H1 (cell line): Measurements from ENCODE around the gene IFNB1. TPM values are rescaled to one million over a fixed set of nuclear protein-coding genes. Genes with fewer than 3 reads are reported as not detected.

Experiments
- CTCF ChIA-PET: fragments of 300-600 bp; sonication (Branson Sonifier 250); formaldehyde crosslinking; loops from one replicate; lab custom pipeline; 2021; ENCODE audit not compliant: partially characterized antibody; lab: Charles Lee
- POLR2A ChIA-PET: fragments of 300-600 bp; sonication (Branson Sonifier 250); formaldehyde crosslinking; loops from one replicate; lab custom pipeline; 2021; ENCODE audit warnings: inconsistent platforms; ENCODE audit not compliant: partially characterized antibody; lab: Charles Lee
- DNase-seq, 2 experiments: peaks; one replicate each; pipeline versions ENCODE4 v3.0.0 to v3.0.0-alpha.2; 2010 to 2022; ENCODE audit warnings: low spot score in 2 of 2, low read depth in 1 of 2, mixed read lengths in 1 of 2
- FAIRE-seq: peaks from 2 replicates; lab custom pipeline; 2011; peaks lifted over from hg19 to GRCh38; lab: Jason Lieb, UNC
- H2AFZ ChIP-seq: 2 replicates; pipeline ENCODE4 v1.8.1; 2012; ENCODE audit warnings: low read length, inconsistent platforms
- H2AK5ac ChIP-seq: 2 replicates; pipeline ENCODE4 v1.6.1; 2013; ENCODE audit warnings: low read depth, low read length
- H2BK120ac ChIP-seq: replicated peaks from 2 replicates; pipeline ENCODE3; 2013; ENCODE audit warnings: low read depth, low read length, inconsistent platforms
- H2BK12ac ChIP-seq: 2 replicates; pipeline ENCODE4 v1.6.1; 2013; ENCODE audit warnings: low read depth, low read length
- H2BK15ac ChIP-seq: 2 replicates; pipeline ENCODE4 v1.6.1; 2013; ENCODE audit warnings: low read length
- H2BK20ac ChIP-seq: 2 replicates; pipeline ENCODE4 v1.6.1; 2013; ENCODE audit warnings: low read length
- H2BK5ac ChIP-seq: 2 replicates; pipeline ENCODE4 v1.6.1; 2013; ENCODE audit warnings: low read depth, low read length
- H3K14ac ChIP-seq: 2 replicates; pipeline ENCODE4 v1.6.1; 2013; ENCODE audit warnings: inconsistent platforms; ENCODE audit not compliant: insufficient read length
- H3K18ac ChIP-seq: 2 replicates; pipeline ENCODE4 v1.6.1; 2013; ENCODE audit warnings: low read length; ENCODE audit errors: extremely low read depth
- H3K23ac ChIP-seq: 2 replicates; pipeline ENCODE4 v1.6.1; 2013; ENCODE audit warnings: inconsistent platforms; ENCODE audit not compliant: insufficient read length
- H3K23me2 ChIP-seq: 2 replicates; pipeline ENCODE4 v1.6.1; 2013; ENCODE audit warnings: low read depth, low read length
- H3K27ac ChIP-seq: 2 replicates; pipeline ENCODE4 v1.6.1; 2011; ENCODE audit warnings: low read depth, low read length, inconsistent platforms
- H3K27me3 ChIP-seq, 4 experiments: replicated peaks in 1 of 4; 1 replicate in 1 of 4; 2 replicates in 3 of 4; pipeline versions ENCODE4 v1.6.1 to v1.8.1; 2011 to 2013; ENCODE audit warnings: low read length in 3 of 4, mild to moderate bottlenecking in 3 of 4, inconsistent platforms in 2 of 4, mixed read lengths in 2 of 4, moderate library complexity in 1 of 4; ENCODE audit not compliant: control insufficient read depth in 3 of 4, insufficient read depth in 3 of 4; ENCODE audit errors: extremely low read depth in 1 of 4
- H3K36me3 ChIP-seq, 4 experiments: 2 replicates each; pipeline versions ENCODE4 v1.6.1 to v1.8.1; 2011 to 2013; ENCODE audit warnings: mild to moderate bottlenecking in 4 of 4, low read length in 3 of 4, moderate library complexity in 2 of 4, control low read depth in 1 of 4, inconsistent platforms in 1 of 4; ENCODE audit not compliant: insufficient read depth in 4 of 4, control insufficient read depth in 2 of 4
- H3K4ac ChIP-seq: replicated peaks from 2 replicates; pipeline ENCODE3; 2013; ENCODE audit warnings: low read length, low read depth, mixed read lengths, inconsistent platforms; ENCODE audit not compliant: insufficient read length
- H3K4me1 ChIP-seq, 4 experiments: replicated peaks in 1 of 4; 1 replicate in 1 of 4; 2 replicates in 3 of 4; pipeline versions ENCODE4 v1.6.1 to v1.8.1; 2011 to 2013; ENCODE audit warnings: low read length in 3 of 4, inconsistent platforms in 2 of 4, mixed read lengths in 1 of 4; ENCODE audit not compliant: insufficient read depth in 4 of 4, control insufficient read depth in 3 of 4
- H3K4me2 ChIP-seq, 2 experiments: 2 replicates each; pipeline versions ENCODE4 v1.6.1 to v1.8.1; 2011 to 2013; ENCODE audit warnings: low read depth in 2 of 2, low read length in 2 of 2, control low read depth in 1 of 2, inconsistent platforms in 1 of 2, mild to moderate bottlenecking in 1 of 2; ENCODE audit not compliant: insufficient read depth in 1 of 2
- H3K4me3 ChIP-seq, 4 experiments: fragments of 200-600, 300-600 bp in 1 of 4; sonication (generic), shearing (Covaris generic), sonication (Bioruptor Twin) in 1 of 4; 2 replicates each; pipeline versions ENCODE4 v1.5.1 to v1.8.1; 2011 to 2016; ENCODE audit warnings: low read length in 4 of 4, low read depth in 3 of 4, control low read depth in 2 of 4, inconsistent platforms in 2 of 4, mild to moderate bottlenecking in 2 of 4, mixed read lengths in 1 of 4, moderate library complexity in 1 of 4; ENCODE audit not compliant: insufficient read depth in 2 of 4; ENCODE audit errors: extremely low read depth in 1 of 4
- H3K56ac ChIP-seq: replicated peaks from 2 replicates; pipeline ENCODE3; 2013; ENCODE audit warnings: low read depth, mild to moderate bottlenecking, mixed read lengths, low read length, inconsistent platforms; ENCODE audit not compliant: insufficient read length
- H3K79me1 ChIP-seq: 2 replicates; pipeline ENCODE4 v1.6.1; 2013; ENCODE audit warnings: low read depth, low read length, control low read depth
- H3K79me2 ChIP-seq, 2 experiments: 2 replicates each; pipeline versions ENCODE4 v1.6.1 to v1.8.1; 2012 to 2013; ENCODE audit warnings: low read length in 2 of 2, mild to moderate bottlenecking in 2 of 2, inconsistent platforms in 1 of 2; ENCODE audit not compliant: insufficient read depth in 2 of 2, control insufficient read depth in 1 of 2
- H3K9ac ChIP-seq, 4 experiments: replicated peaks in 1 of 4; 1 replicate in 1 of 4; 2 replicates in 3 of 4; pipeline versions ENCODE4 v1.6.1 to v1.8.1; 2011 to 2013; ENCODE audit warnings: low read depth in 3 of 4, low read length in 3 of 4, control low read depth in 2 of 4, mild to moderate bottlenecking in 2 of 4, moderate library complexity in 2 of 4, inconsistent platforms in 1 of 4; ENCODE audit errors: extremely low read depth in 1 of 4
- H3K9me3 ChIP-seq, 2 experiments: 2 replicates each; pipeline versions ENCODE4 v1.6.1 to v1.8.1; 2012 to 2013; ENCODE audit warnings: mild to moderate bottlenecking in 2 of 2, moderate library complexity in 2 of 2, control low read depth in 1 of 2, inconsistent platforms in 1 of 2, low read depth in 1 of 2, low read length in 1 of 2, mixed read lengths in 1 of 2; ENCODE audit not compliant: insufficient read depth in 2 of 2
- H4K20me1 ChIP-seq, 2 experiments: replicated peaks in 1 of 2; 2 replicates each; pipeline versions ENCODE3 to v1.8.1; 2011 to 2013; ENCODE audit warnings: inconsistent platforms in 2 of 2, low read length in 2 of 2, mild to moderate bottlenecking in 1 of 2; ENCODE audit not compliant: insufficient read depth in 2 of 2, control insufficient read depth in 1 of 2
- H4K5ac ChIP-seq: 2 replicates; pipeline ENCODE4 v1.6.1; 2013; ENCODE audit warnings: low read length, low read depth, mixed read lengths, inconsistent platforms; ENCODE audit not compliant: insufficient read length
- H4K8ac ChIP-seq: 2 replicates; pipeline ENCODE4 v1.8.0; 2013; ENCODE audit warnings: mild to moderate bottlenecking, moderate library complexity, low read length, inconsistent platforms; ENCODE audit not compliant: insufficient read depth; ENCODE audit errors: extremely low read depth
- H4K91ac ChIP-seq: replicated peaks from 2 replicates; pipeline ENCODE3; 2013; ENCODE audit warnings: low read length, mixed read lengths, inconsistent platforms; ENCODE audit not compliant: insufficient read length
- BACH1 ChIP-seq: IDR thresholded peaks from 2 replicates; pipeline ENCODE4 v1.6.1; 2012; ENCODE audit warnings: low read length, improper control_type of control experiment
- BRCA1 ChIP-seq: IDR thresholded peaks from 2 replicates; pipeline ENCODE4 v1.6.1; 2012; ENCODE audit warnings: low read depth, low read length, improper control_type of control experiment
- HDAC6 ChIP-seq: IDR thresholded peaks from one replicate; pipeline ENCODE4 v1.7.1; 2012; ENCODE audit warnings: low read depth, mild to moderate bottlenecking, inconsistent platforms, low read length, moderate library complexity
- KDM5A ChIP-seq: fragments of 200-600 bp; IDR thresholded peaks from 2 replicates; pipeline ENCODE4 v1.7.1; 2012; ENCODE audit warnings: mild to moderate bottlenecking, low read length, inconsistent platforms, mixed read lengths
- RBBP5 ChIP-seq: IDR thresholded peaks from 2 replicates; pipeline ENCODE4 v1.7.1; 2012; ENCODE audit warnings: low read depth, mild to moderate bottlenecking, inconsistent platforms, low read length, moderate library complexity, borderline replicate concordance
- RFX5 ChIP-seq: IDR thresholded peaks from 2 replicates; pipeline ENCODE4 v1.6.1; 2011; ENCODE audit warnings: low read depth, low read length, improper control_type of control experiment, borderline replicate concordance
- SAP30 ChIP-seq: fragments of 300-600 bp; sonication (generic); IDR thresholded peaks from 2 replicates; pipeline ENCODE4 v1.7.1; 2012; ENCODE audit warnings: low read length, moderate library complexity, mild to moderate bottlenecking, inconsistent platforms; ENCODE audit not compliant: insufficient read depth, insufficient replicate concordance
- SIRT6 ChIP-seq: IDR thresholded peaks from one replicate; pipeline ENCODE4 v1.7.1; 2012; ENCODE audit warnings: low read length, inconsistent platforms
- SP1 ChIP-seq: IDR thresholded peaks from 2 replicates; pipeline ENCODE4 v1.6.1; 2011; ENCODE audit warnings: low read depth, low read length
- SP2 ChIP-seq: IDR thresholded peaks from 2 replicates; pipeline ENCODE4 v1.6.1; 2012; ENCODE audit warnings: mild to moderate bottlenecking, low read length, inconsistent platforms
- SRF ChIP-seq: IDR thresholded peaks from 2 replicates; pipeline ENCODE4 v1.6.1; 2011; ENCODE audit warnings: mild to moderate bottlenecking, low read depth, low read length, moderate library complexity
- TCF12 ChIP-seq: IDR thresholded peaks from 2 replicates; pipeline ENCODE4 v1.6.1; 2011; ENCODE audit warnings: low read depth, mild to moderate bottlenecking, low read length
- WGBS, 2 experiments: shearing (Covaris generic) in 1 of 2; methylation state at CpG; one replicate each; pipeline versions ENCODE4 v1.1.6 to v1.1.7; 2013 to 2015; ENCODE audit warnings: low lambda C conversion rate in 2 of 2, mixed read lengths in 2 of 2, inconsistent platforms in 1 of 2, low coverage in 1 of 2, missing lambda C conversion rate in 1 of 2; ENCODE audit not compliant: insufficient replicate concordance in 2 of 2, insufficient coverage in 1 of 2, insufficient read length in 1 of 2; ENCODE audit errors: extremely low coverage in 1 of 2, missing lambda C conversion rate in 1 of 2; 5-methylcytosine and 5-hydroxymethylcytosine counted together
- polyA plus RNA-seq, 7 experiments: library from polyadenylated mRNA; depleted of rRNA in 3 of 7; stranded (reverse) in 5 of 7; unstranded in 2 of 7; fragments of >200 nt in 5 of 7; fragments of 200-250 nt in 2 of 7; gene quantifications; 1 replicate in 5 of 7; 2 replicates in 1 of 7; 4 replicates in 1 of 7; pipeline versions ENCODE4 v1.2.1 to v1.2.3, GENCODE V29; 2011 to 2013; ENCODE audit warnings: missing spikeins in 2 of 7, mixed read lengths in 2 of 7
- total RNA-seq: library from RNA; stranded (reverse); fragmentation: NEBNext Ultra II Directional; extraction: Animal tissue kit (Norgen Biotek cat#: 25700); gene quantifications from 2 replicates; pipeline ENCODE4 v1.2.1, GENCODE V29; 2021
- TF ChIP-seq, protein P1 (sequence below): IDR thresholded peaks from 2 replicates; pipeline ENCODE4 v1.6.1; 2012; ENCODE audit warnings: low read length, inconsistent platforms

Gene IFNB1
- total and polyA plus RNA-seq, 2 of the 8 experiments (the other 6 are each of a cell fraction or from before 2014, with no cell fraction given): not detected

DNA sequence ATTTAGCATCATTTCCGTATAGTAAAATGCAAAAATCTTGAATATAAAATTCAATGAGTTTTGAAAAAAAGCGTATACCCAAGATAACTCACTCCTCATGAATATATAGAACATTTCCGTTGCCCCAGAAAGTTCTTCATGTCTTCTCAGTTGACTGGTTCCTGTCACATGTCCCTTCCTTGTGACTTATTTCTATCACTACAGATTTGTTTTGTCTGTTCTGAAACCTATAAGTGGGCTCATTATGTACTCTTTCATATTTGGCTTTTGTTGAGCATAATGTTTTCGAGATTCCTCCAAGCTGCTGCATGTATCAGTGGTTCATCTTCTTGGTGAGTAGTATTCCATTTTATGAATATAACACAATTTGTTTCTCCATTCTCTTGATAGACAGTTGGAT, 35.3 kb downstream of the IFNB1 start:
- Histone ChIP-seq H3K9ac (no peak overlapping the region), H3K36me3 (no peaks in the 10 kb centered on the region), H3K23me2 (no peaks in the 10 kb centered on the region), H2AFZ (no peak overlapping the region), H3K4ac (no peak overlapping the region), H3K4me2 (no peak overlapping the region), H2BK5ac (no peak overlapping the region), H3K27ac (no peak overlapping the region), H3K18ac (no peak overlapping the region), H3K4me1 (no peaks in the 10 kb centered on the region), H2BK15ac (no peak overlapping the region), H2BK120ac (no peak overlapping the region), H2BK20ac (no peak overlapping the region), H2AK5ac (no peak overlapping the region), H4K91ac (no peak overlapping the region), H3K27me3 (no peaks in the 10 kb centered on the region), H2BK12ac (no peak overlapping the region), H4K8ac (no peak overlapping the region), H3K14ac (no peak overlapping the region), H3K23ac (no peak overlapping the region), H3K4me3 (no peak overlapping the region), H3K79me2 (no peaks in the 10 kb centered on the region), H4K20me1 (no peaks in the 10 kb centered on the region), H3K9me3 (no peaks in the 10 kb centered on the region), H4K5ac (no peak overlapping the region), H3K56ac (no peak overlapping the region), H3K79me1 (no peaks in the 10 kb centered on the region)
- DNase-seq: no peak
- CTCF ChIA-PET: interaction anchor here (1.1 kb wide), 1 partner anchor 11 kb away, joined by 3 read pairs; the partner anchor contains the start of gene HACD4
- 94% methylated on average over 4 of the region's 4 CpGs; no CpG with 5 or more reads in 1 of the 2 experiments for WGBS, 2 experiments
- POLR2A ChIA-PET: no interaction called here
- no peak for FAIRE-seq
- no peak for TF ChIP-seq SIRT6
- TF ChIP-seq SRF: no peak
- no peak for TF ChIP-seq RBBP5
- TF ChIP-seq SAP30: no peak
- no peak for TF ChIP-seq TCF12
- no peak for TF ChIP-seq HDAC6
- TF ChIP-seq BACH1: no peak
- no peak for TF ChIP-seq RFX5
- TF ChIP-seq SP1: no peak
- TF ChIP-seq KDM5A: no peak
- TF ChIP-seq BRCA1: no peak
- TF ChIP-seq SP2: no peak
- TF ChIP-seq, protein P1, sequence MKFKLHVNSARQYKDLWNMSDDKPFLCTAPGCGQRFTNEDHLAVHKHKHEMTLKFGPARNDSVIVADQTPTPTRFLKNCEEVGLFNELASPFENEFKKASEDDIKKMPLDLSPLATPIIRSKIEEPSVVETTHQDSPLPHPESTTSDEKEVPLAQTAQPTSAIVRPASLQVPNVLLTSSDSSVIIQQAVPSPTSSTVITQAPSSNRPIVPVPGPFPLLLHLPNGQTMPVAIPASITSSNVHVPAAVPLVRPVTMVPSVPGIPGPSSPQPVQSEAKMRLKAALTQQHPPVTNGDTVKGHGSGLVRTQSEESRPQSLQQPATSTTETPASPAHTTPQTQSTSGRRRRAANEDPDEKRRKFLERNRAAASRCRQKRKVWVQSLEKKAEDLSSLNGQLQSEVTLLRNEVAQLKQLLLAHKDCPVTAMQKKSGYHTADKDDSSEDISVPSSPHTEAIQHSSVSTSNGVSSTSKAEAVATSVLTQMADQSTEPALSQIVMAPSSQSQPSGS: no peak
